GM19193 (cell line): ENCODE data around the gene COL15A1.

Source experiments
- POLR2A ChIP-seq: IDR thresholded peaks from 4 replicates; pipeline ENCODE4 v1.6.1; 2011; ENCODE audit not compliant: insufficient read depth, insufficient read length; ENCODE audit errors: extremely low read depth

COL15A1 gene

DNA sequence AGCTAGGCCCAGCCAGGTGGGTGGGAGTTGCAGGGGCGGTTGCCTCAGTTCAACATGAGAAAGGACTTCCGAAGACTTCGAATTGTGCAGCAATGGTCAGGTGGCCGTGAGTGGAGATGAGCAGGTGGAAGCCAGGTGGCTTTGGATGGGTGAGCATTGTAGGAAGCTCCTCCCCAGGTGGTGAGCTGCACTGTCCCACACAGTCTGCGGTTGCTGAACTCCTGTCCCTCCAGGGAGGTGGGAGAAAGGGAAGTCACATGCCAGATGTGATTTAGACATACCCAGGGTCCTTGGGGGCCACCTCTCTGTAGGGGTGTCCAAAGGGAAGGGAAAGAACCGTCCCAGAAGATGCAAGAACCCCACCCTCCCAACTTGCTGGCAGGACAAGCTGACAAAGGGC lies 30.4 kb downstream of the COL15A1 start:
- no peak for TF ChIP-seq POLR2A

DNA sequence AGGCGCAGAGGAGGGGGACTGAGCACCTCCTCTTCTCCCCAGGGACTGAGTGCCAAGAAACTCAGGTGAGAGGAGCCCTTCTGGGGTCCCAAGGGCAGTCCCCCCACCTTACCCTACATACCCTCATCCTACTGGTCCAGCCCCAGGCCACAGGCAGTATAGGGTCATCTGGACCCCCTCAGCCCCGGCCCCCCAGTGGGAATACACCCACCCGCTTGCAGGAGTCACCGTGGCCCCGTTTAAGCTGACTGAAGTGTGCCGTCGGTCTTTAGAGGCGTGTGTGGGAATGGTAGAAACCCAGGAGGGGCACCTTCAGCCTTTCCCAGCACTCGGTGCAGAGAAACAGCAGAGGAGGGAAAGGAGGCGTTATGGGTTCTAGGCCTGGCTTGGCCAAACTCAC lies 30.8 kb downstream of the COL15A1 start:
- no peak for TF ChIP-seq POLR2A

DNA sequence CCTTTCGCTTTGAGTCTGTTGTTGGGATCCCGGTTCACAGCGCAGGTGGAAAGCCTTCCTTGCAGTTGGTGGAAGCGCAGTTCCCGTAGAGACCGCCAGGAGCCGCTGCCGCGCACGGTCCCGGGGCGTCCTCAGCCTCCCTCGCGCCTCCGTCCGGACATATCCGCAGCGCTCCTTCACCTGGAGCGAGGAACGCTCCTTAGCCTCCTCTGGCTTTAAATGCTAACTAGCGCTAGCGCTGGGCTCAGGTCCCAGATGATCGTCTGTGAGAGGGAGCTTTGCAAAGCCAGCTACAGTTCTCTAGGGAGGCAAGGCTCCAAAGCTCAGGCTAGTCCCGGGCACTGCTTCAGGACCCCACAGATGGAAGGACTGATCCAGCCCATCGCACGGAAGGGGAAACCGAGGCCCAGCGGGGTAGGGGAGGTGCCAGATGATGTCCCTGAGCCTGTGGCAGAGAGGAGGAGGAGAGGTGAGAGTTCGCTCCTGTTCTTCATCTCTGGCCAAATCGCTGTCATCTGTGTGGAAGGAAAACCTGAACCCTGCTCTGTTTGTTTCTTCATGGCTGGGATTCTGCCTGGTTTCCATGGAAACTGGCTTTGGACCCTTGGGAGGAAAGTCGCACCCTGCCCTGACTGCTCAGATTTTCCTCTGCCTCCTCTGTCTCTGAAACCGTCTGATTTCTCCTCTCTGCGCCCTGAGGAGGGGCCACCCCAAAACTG lies 31.4 kb downstream of the COL15A1 start:
- TF ChIP-seq POLR2A = no peak

DNA sequence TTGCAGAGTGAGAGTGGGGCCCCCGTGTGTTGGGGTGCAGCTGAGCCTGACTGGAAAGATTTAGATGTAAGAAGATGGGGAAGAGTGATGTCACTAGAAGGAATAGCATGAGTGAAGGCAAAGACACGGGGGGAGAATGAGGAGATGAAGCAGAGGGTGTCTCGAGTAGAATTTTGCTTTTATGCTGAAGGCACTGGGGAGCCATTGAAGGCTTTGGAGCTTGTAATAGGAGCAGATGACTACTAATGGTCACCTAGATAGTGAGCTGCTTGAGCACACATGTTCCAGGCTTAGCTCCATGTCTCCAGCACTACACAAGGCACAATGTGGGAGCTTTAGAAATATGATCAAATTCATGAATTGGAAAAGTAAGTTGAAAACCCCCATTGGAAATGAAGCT lies 32.1 kb downstream of the COL15A1 start:
- TF ChIP-seq POLR2A = no peak

DNA sequence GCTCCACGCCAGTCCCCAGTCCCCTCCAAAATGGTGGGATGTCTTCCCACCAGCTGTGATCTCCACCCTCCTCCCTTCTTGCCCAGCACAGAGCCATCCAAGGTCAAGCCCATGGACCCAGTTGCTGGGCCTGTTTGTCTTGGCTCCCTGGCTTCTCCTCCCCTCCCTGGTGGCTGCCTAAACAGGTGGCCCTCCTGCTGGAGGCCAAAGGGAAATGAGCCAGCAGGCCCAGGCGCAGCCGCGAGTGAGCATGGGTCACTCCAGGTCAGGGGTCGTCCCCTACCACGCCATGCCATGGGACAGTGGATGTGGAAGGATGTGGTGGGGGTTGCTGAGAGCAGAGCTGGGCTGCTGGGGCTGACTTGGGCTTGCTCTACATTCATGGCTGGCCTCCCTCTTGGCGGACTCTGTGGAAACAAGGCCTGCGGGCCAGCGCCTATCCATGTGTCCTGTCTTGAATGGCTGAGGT lies 33.6 kb downstream of the COL15A1 start:
- no peak for TF ChIP-seq POLR2A

DNA sequence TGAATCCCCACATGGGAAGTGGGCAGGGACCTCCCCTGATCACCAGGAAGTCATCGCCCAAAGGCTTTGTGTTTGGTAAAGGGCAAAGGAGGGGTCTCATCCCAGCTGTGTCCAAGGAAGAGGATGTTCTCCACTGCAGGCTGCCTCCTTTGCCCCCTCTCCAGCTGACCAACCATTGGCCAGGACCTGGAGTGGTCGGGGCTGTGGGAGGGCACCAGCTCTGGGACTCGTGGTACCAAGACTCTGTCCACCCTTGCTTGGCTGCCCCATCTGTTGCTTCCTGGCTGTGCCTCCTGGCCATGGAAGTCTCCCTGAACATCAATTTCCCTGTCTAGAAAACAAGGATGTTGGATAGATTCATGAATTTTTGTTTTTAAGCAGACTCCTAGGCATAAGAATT lies 34.1 kb downstream of the COL15A1 start:
- no peak for TF ChIP-seq POLR2A

DNA sequence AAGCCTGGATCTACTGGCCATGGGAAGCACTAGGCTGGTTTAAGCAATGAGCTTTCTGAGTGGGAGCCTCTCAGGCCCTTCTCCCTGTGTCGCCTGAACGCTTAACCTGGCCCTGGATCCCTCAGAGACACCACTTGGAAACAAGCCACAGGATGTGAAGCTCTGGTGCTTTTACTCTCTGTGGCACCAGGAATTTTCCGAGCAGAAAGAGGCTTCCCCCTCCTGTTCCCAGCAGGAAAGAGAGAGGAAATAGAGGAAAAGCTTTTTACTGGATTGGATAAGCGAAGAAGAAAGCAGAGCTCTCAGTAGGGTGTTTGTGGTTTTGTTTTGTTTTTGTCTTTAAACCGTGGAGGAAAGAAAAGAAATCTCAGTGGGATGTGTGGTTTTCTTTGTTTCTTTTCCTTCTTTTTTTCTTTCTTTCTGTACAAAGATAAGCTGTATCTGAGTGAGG lies 34.5 kb downstream of the COL15A1 start:
- TF ChIP-seq POLR2A = no peak

DNA sequence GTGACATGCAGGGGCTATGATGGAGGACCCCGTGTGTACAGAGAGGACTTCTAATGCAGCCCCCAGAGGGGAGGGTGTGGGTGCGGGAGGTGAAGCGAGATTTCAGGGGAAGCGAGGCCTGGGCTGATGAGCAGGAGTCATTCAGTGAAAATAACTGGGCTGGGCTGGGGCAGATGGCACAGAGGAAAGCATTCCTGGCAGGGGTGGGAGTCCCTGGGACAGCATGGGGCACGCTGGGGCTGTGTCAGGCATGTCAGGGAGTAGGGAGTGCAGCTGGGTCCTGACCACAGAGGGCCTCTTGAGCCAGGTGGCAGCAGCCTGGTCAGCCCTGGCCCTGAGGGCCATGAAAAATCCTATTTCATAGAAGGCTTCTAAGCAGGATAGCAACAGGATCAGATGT lies 36.6 kb downstream of the COL15A1 start:
- no peak for TF ChIP-seq POLR2A

DNA sequence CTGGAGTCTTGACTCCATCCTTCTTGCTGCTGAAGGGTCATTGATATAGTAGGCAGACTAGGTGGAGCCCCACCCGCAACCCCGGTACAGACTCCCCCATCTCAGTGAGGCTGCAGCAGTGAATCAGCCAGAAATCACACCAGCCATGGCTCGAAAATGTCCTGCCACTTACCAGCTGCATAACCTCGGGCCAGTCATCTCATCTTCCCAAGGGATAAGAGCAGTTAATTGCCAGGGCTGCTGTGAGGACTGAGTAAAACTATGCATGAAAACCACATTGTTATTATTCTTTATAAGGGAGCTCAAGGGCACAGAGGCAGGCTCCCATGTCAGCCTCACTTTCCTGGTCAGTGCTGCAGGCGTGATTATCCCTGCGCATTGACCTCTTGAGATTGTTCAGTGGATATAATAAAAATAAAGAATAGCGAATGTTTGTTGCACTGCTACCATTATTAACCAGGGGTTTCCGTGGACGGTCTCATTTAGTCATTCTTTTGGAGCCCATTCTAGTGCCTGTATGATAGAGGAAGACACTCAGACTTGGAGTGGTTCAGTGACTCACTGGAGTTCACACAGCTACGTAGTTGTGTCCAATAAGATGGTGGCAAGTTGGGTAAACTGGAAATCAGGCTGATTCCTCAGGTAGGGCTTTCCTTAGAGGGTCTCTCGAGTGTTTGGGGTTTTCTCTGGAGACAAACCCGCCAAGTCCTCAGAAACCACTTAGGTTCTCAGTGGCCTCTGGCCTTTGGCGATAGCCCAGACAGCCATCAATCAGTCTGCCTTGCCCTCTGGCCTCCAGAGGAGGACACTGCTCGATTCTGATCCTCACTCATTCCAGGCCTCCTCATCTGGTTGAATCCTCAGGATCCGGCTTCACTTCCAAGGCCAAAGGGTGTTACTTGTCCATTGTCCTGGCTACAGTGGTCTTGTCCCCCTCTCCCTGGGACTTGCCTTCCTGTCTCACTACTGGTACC lies 39.9 kb downstream of the COL15A1 start:
- TF ChIP-seq POLR2A = no peak

DNA sequence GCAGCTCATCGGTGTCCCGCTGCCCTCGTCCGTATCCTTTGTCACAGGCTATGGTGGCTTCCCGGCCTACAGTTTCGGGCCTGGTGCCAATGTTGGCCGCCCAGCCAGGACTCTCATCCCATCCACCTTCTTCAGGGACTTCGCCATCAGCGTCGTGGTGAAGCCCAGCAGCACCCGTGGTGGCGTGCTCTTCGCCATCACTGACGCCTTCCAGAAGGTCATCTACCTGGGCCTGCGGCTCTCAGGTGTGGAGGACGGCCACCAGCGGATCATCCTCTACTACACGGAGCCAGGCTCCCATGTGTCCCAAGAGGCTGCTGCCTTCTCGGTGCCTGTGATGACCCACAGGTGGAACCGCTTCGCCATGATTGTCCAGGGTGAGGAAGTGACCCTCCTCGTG lies 41.9 kb downstream of the COL15A1 start:
- no peak for TF ChIP-seq POLR2A

DNA sequence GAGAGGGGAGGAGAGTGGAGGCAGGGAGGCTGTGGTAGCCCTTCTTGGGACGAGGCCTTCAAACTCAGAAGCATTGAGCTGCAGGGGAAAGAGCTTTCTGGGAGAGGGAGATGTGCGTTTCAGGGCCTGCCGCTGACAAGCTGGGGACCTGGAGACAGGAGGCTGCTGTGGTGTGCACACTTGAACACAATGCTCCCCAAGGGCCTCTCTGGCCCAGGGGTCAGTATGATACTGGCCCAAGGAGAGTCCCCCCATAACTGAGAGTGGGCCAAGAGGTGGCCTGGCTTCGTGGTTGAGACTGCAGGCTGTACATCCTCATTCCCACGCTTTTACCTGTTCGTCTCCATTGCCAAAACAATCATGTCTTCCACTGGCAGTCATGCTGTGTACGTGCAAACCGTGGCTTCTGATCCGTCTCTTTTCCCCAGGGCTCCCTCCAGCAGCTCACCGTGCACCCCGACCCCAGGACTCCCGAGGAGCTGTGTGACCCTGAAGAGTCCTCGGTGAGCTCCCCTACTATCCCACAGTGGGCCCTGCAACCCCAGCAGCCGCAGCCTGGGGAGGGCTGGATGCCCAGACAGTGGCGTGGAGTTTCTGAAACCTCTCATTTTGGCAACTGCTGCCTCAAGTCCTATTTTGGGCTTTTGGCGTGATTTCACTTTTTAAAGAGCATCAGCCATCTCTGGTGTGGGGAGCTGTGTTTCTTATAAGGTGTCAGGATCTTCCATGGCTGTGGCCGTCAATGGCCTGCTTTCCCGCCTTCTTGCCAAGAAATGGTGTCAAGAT lies 43.4 kb downstream of the COL15A1 start:
- TF ChIP-seq POLR2A = no peak

DNA sequence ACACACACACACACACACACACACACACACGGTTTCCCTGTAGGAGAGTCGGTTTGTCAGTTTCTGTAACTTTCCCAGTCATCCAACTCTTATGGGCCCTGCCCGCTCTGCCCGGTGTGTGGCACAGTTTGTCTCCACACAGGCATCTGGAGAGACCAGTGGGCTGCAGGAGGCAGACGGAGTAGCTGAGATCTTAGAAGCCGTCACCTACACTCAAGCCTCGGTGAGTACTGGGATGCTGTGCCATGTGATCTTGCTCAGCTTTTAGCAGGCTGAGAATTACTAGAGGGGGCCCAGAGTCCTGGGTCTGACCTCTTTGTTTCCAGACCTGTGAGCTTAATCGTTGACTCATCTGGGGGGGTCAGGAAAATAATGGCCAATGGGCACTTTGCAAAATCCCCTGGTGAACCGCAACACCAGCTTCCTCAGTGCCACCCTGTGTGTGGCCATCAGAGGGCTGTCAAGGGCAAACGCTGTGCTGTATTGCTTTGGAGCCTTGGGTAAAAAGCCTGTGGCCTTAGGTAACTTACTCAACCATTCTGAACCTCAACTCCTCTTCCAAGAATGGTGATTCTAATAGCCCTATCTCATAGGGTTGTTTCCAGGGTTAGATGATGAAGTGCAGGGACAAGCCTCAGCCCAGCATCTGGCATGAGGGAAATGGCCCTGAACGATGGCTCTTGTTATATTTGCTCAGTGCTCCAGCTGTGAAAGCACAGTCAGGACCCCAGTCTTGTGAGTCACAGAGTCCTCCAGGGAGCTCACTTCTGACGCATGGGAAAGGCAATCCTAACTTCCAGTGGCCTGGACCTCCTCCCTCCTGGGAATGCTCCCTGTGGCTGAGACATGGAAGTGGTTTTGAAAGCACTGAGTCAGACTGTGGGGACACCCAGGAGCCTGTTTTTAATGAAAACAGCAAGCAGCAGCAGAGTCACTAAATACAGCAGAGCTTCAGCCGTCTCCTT lies 45.6 kb downstream of the COL15A1 start:
- no peak for TF ChIP-seq POLR2A

DNA sequence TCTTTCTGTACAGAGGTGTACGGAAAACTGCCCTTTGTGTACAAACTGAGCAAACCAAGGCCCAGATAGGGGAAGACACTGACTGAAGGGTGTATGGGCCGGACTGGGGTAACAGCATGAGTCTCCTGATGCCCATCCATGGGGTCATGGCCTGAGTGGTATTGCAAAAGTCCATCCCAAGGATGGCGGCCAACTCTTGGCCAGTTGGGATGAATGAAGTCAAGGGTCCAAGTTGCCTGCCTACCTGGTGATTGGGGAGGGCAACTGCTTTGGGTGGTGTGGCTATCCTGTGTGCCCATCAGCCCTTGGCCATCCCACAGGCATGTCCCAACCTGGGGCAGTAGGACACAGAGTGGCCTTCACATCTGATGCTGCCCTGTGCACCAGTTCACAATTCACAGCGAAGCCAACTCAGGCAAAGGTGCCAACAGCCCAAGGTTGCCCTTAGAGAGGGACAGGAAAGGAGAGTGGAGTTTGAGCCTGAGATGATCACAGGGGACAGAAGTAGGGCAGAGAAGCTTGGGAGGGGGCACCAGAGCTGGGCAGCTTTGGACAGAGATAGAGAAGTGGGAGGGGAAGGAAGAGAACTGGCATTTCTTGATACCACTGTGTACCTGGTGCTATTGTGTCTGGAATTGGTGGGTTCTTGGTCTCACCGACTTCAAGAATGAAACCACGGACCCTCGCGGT lies 46.6 kb downstream of the COL15A1 start:
- no peak for TF ChIP-seq POLR2A
